Epidermal melanocyte (primary cell): ENCODE results near the gene MAN1B1.
A peak's percentile ranks its signal among the peaks of the same experiment; 100 is the strongest.

Experiments
- DNase-seq: peaks from one replicate; pipeline ENCODE4 v3.0.0; 2011; ENCODE audit warnings: low spot score; ENCODE audit not compliant: insufficient read length

MAN1B1 gene

DNA sequence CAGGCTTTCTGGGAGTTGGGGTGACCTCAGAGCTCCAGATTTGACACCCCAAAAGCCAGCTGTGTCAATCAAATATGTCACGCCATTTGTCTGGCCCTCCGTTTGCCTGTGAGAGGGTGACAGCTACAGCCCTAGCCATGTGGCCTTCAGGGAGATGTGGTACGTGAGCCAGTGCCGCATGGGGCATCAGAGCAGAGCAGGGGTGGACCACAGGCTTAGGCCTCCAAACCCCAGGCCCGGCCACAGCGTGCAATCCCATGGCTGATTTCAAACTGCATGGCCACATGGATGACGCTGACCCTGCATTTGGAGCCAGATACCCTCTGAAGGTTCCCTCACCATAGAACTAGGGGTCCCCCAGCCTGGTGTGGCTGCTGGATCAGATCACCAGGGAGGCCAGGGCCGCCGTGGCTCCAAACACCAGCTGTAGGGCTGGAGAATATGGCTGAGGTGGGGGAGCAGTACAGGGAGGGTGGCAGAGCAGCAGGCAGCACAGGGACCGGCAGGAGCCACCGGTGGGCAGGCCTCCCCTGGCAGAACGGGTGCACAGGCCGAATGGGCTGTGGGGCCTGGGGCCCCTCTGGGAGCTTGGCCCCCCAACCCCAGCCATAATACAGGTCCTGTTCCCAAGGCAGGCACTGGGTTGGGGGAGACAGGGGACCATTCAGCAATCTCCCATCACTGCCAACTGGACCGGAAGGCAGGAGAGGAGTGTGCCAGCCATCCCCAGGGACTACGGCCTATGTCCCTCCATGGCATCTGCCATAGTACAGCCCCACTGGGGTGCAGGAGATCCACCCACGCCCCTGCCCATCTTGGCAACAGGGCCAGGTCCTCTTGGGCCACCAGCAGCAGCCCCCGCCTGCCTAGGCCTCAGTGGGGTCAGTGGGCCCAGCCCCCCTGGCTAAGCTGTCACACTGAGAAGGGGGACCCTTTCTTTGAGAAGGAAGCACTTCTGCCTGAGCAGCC is 18.0 kb upstream of the MAN1B1 start:
- DNase-seq, result no peak

DNA sequence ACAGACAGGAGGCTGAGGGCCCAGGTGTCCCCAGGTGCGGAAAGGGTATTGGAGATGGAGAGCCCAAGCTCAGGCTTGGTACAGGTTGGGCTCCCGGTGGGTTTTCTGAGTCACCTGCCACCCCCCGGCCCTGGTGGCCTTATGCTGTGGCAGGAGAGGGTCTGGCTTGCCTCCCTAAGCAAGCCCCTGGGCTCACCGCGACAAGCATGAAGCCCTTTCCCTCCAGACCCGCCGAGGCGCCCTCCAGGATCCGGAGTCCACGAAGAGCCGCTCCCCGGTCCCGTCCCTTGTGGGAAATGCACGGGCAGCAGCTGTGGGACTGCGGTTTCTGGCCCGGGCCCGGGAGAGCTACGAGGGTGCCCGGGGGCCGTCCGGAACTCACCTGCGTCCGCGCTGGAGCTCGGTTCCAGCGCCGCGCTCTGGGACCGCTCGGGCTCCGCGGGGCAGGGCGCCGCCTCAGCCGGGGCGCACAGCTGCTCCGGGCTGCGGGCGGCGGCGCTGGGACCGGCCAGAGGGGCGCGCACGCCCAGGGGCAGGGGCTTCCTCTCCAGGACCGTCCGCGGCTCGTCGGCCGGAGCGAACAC is 17.2 kb upstream of the MAN1B1 start:
- DNase-seq, result no peak

DNA sequence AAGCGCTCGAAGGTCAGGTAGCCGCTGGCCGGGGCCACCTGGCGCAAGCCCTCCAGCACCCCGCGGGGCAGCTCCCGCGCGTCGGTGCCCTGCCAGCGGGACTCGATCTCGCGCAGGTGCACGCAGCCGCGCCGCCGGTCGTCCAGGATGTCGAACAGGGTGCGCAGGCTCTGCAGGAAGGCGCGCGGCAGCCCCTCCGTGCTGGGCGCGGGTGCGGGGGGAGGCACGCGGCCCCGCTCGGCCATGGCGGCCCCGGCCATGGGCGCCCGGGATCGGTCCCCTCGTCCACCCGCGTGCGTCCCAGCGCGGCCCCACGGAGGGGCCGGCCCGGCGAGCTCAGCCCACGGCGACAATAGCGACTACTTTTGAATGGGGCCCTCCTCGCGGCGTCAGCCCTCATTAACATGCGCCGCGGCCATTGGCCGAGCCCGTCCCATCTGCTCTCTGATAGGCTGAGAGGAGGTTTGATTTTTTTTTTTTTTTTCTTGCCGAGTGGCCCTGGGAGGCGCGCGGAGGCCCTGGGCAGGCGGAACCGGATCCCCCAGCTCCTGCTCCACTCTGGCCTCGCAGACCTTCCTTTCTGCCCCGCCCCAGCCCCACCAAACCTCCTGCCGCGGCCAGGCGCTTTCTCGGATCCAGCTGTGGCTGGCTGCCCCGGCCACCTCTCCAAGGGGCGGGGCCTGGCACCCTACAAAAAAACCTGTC is 16.4 kb upstream of the MAN1B1 start, which contains the start of gene SAPCD2:
TSS of gene SAPCD2 (minus strand) at position 357 of the 705 bp plus-strand sequence. CDS start at position 260, 97 bp downstream.
- peak; percentile 89 for DNase-seq

DNA sequence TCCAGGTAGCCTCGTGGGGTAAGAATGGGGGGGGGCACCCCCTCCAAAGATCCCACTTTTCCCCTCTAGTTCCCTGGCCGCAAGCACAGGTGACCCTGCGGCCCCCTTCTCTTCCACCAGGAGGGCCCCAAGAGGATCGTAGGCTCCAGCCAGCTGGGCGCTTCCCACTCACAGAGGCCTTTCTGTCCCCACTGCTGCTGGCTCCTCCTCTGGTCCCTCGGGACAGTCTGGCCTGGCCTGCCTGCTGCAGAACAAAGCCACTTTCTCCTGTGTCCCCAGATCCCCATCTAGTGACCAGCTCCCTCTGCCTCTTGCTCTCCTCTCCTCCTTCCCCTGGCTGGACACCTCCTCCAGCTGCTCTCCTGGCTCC is 15.9 kb upstream of the MAN1B1 start:
- DNase-seq, result no peak

DNA sequence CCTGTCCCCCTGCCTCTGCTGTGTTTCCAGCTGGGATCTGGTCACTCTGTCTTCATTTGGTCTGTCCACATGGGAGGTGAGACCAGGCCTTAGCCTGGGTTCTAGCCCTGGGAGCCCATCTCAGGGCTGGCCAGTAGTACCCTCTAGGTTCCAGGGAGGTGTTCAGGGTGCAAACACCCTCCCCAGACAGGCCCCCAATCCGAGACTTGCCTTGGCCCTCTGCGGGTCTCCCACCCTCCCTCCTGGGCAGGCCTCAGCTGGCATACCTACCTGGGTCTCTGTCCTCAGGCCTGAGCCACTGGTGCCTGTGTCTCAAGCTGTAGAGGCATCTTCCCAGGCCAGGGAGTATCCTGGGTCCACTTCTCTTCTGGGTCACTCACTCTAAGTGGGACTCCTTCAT is 15.5 kb upstream of the MAN1B1 start:
- DNase-seq, result no peak

DNA sequence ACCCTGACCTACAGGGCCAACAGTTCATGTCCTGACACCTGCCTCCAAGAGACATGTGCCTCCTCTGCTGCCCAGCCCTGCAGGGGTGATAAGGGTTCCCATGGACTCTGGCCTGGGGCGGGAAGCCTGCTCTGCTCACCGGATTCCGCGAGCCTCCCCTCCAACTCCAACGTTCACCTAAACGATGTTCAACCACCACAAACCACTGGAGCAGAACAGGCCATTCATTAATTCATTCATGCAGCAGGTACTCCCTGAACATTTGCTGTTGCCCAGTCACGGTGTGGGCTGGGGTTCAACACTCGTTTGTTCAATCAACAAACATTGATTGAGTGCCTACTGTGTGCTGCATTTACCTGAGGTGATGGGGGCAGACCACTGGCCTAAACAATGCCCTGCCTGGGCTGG is 12.8 kb upstream of the MAN1B1 start:
- DNase-seq, result no peak

DNA sequence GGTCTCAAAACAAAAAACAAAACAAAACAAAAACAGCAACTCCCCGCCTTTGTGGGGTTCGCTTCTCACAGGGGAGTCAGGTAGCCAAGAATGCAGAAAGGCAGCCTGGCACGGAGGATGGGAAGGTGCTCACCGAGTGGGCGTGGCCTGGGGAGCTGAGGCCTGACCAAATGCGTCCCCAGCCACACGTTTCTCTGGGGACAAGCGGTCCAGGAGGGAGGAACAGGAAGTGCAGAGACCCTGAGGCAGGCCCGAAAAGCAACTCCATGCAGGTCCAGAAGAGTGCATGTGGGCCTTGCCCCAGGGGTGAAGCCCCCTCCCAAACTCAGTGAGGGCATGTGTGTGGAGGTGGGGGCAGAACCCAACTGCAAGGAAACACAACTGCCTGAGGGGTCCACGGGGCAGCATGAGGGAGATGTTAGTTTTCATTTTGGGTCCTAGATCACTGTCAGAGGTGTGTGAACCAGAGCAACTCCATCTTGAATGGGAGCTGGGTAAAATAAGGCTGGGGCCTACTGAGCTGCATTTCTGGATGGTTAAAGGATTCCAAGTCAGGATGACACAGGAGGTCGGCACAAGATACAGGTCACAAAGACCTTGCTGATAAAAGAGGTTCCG is 12.0 kb upstream of the MAN1B1 start:
- DNase-seq, result no peak

DNA sequence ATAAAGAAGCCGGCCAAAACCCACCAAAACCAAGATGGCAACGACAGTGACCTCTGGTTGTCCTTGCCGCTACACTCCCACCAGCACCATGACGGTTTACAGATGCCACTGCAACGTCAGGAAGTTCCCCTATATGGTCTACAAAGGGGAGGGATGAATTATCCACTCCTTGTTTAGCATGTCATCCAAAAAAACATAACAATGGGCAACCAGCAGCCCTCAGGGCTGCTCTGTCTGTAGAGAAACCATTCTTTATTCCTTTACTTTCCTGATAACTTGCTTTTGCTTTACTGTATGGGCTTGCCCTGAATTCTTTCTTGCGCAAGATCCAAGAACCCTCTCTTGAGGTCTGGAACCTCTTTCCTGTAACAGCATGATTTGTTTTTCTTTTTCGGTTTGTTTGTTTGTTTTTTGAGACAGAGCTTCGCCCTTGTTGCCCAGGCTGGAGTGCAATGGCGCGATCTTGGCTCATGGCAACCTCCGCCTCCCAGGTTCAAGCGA is 11.5 kb upstream of the MAN1B1 start:
- DNase-seq, result no peak

DNA sequence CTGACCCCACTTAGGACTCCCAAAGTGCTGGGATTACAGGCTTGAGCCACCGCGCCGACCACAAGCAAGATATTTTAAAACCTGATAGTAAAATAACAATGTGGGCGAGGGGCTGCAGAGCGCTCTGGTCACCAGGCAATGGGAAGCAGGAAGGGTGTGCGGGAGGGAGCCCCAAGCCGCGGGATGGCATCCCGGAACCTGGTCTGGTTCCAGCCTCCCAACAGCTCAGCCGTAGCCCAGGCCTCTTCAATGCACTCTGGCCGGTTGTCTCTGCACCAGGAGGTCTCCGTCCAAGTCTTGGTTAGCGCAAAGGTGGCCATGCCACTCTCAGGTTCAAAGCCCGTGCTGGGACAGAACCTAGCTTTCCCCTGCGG is 10.2 kb upstream of the MAN1B1 start:
- no peak for DNase-seq

DNA sequence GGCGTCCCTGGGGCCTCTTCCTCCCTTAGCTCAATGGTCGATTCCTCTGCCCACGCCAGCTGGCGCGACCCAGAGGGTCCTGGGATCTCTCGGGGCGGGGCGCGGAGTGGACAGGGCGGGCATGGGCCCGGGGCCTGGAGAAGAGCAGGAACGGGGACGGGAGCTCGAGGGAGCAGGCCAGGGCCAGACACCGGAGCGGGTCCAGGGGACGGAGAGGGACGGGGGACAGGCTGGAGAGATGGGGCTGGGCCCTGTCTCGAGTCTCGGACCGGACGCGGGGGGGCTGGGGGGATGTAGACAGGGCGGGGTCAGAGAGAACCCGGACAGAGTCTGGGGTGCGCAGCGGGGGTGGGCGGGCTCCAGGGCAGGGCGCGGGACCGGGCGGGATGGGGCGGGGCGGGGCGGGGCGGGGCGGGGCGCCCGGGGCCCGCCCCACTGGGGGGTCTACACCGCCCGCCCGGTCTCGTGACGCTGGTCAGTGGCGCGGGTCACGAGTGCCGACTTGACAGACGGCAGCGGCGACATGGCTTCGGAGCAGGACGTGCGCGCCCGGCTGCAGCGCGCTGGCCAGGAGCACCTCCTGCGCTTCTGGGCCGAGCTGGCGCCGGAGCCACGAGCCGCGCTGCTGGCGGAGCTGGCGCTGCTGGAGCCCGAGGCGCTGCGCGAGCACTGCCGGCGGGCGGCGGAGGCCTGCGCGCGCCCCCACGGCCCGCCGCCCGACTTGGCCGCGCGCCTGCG is 9.6 kb upstream of the MAN1B1 start, which contains the start of gene UAP1L1:
TSS of gene UAP1L1 (plus strand) at position 508 of the 738 bp plus-strand sequence. CDS start at position 524, 16 bp downstream.
- no peak for DNase-seq

DNA sequence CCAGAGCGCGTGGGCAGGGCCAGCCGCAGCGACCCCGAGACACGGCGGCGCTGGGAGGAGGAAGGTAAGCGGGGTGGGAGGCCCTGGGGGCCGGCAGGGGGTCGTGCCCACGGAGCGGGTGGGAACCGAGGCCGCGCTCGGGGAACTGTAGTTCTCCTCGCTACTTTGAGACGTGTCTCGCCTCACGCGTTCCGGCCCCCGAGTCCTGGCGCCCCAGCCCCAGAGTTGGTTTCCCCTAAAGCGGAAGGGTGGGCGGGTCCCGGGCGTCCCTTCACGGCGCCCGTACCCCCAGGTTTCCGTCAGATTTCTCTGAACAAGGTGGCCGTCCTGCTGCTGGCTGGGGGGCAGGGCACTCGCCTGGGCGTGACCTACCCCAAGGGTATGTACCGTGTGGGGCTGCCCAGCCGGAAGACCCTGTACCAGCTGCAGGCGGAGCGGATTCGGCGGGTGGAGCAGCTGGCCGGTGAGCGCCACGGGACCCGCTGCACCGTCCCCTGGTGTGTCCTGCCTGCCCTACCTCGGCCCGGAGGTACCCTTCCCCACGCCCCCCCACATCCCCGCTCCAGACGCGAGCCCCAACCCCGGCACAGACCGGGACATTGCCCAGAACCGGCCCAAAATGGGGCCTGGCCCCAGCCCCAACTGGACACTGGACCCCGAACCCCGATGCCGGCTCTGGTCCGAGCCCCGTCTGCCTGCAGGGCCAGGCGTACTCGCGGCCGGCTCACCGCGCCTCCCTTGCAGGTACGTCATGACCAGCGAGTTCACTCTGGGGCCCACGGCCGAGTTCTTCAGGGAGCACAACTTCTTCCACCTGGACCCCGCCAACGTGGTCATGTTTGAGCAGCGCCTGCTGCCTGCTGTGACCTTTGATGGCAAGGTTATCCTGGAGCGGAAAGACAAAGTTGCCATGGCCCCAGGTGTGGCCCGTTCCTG is 8.8 kb upstream of the MAN1B1 start:
- no peak for DNase-seq

DNA sequence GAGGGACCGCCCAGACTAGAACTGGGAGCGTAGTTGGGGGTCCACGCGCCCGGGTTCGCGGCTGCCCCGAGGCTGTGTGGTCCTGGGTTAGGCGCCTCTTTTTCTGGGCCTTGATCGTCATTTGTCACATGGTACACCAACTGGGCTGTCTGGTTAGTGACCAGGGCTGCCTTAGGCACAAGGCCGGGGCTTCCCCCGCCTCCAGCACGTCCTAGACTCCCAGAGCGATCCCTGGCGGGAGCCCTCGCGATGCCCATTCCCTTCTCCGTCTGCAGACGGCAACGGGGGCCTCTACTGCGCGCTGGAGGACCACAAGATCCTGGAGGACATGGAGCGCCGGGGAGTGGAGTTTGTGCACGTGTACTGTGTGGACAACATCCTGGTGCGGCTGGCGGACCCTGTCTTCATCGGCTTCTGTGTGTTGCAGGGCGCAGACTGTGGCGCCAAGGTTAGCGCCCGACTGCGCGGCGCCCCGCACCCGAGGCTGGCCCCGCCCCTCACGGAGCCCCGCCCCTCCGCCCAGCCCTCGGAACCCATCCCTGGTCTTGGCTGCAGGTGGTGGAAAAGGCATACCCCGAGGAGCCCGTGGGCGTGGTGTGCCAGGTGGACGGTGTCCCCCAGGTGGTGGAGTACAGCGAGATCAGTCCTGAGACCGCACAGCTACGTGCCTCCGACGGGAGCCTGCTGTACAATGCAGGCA is 7.9 kb upstream of the MAN1B1 start:
- DNase-seq, result no peak

DNA sequence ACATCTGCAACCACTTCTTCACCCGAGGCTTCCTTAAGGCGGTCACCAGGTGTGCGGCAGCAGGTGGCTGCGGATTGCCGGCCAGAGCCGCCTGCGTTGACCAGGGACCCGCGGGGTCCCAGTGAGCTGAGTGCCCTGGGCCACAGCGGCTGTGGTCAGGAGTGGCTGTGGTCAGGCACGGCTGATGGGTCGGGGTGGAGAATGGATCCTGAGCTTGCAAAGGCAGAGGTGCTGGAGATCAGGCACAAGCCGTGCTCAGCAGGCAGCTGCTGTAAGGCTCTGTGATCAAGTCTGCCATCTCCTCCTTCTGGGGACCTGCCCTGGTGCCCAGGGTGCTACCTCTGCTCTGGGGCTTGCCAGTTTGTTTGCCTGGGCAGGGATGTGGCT is 7.4 kb upstream of the MAN1B1 start:
- DNase-seq, result no peak

DNA sequence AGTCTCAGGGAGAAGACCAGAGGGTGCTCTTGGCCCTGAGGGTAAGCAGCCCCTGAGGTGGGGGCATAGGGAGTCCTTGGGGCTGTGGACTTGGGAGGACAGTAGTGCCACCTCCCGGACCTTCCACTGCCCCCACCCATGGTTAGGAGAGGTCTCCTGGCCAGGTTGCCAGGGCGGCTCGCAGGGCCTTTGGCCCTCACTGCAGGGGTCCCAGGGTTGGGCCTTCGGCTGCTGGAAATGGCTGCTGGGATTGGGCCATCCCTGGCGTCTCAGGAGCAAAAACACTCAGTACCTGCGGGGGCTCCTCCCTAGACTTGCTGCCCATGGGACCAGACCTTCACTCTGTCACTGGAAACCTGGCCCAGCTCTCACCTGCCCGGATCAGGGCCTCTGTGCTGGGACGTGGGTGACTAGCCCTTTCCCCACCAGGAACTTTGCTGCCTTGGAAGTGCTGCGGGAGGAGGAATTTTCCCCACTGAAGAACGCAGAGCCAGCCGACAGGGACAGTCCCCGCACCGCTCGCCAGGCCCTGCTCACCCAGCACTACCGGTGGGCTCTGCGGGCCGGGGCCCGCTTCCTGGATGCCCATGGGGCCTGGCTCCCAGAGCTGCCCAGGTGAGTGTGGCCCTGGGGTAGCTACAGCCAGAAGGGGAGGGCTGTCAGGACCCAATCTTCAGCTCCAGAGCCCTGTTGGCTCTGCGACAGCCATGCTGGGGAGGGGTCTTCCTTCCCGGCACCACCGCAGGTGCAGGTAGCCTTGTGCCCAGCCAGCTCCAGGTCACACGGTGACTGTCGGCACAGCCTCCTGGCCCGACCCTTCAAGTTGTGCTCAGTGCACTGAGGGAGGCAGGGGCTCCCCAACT is 6.3 kb upstream of the MAN1B1 start:
- no peak for DNase-seq

DNA sequence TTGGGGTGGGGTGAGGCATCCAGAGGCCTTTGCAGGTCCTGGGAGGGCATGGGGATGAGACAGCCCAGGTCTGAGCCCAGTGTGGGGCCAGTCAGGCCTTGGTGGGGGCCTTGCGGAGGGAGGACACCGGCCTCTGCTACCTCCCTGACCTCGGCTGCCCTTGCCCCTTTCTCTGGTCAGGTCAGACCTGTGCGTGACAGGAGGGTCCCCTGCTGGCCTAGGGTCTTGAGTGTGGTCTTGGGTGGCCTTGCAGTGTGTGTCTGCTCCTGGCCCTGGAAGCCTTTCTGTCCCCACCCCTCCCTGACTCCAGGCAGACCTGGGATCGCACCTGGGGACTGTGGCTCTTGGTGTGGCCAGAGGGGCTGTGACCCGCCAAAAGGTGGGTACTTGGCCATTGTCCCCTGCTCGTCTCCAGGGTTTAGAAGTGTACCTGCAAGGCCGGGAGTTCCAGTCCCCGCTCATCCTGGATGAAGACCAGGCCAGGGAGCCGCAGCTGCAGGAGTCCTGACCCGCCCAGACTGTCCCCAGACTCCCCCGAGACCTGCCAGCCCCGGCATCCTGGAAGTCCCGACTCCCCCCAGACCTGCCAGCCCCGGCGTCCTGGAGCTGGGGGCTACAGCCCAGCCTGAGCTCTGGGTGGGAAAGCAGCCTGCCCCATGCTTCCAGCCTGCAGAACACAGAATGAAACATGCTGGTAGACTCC is 4.4 kb upstream of the MAN1B1 start:
- DNase-seq, result no peak

DNA sequence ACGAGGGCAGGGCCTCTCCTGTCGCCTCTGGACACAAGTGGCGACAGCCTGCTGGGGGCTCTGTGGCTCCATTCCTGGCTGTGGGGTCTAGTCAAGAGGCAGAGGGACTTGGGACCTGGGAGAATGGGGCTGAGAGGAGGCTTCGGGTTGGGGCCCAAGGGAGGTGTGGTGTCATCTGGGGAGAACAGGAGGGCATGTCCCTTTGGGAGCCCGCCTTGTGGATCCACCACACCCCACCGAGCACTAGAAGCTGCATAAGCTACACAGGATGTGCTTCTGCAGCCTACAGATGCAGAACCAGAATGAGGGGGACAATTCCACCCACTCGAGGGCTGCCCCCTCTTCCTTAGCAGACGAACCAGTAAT is 3.9 kb upstream of the MAN1B1 start:
- DNase-seq, result no peak

DNA sequence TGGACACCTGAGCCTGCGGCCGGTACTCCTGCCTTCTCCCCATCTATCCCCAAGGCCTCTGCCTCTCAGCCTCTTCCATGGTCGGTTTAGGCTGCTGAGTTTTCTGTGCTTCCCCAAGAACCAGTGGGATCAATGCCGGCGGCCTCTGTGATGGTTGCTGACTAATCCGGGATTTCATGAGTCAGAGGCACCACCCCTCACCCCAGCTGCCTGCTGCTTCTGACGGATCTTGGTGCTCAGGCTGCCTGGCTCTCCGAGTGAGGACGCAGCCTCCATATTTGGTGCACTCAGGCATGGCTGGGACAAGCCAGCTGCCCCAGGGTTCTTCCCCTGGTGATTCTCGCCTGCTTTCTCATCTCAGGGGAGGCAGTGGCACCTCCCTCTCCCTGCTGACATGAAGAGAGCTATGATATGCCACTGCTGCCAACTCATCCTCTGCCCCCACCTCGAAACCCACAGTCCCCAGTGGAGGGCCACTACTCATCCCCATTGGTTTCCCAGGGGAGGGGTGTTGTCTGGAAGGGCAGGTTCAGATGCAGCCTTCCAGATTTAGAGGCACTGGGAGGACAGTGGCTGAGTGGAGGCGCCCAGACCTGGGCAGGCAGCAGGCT is 3.3 kb upstream of the MAN1B1 start:
- DNase-seq, result no peak
